Measurements from ENCODE around the gene MCL1.

The MCL1 gene

GRCh38 chr1:150537732-150538684, 41.4 kb downstream of the MCL1 start:
- no peak overlapping the region for H3K4me3 ChIP-seq (ENCODE audit: low read depth, low read length)
- no peak for TF ChIP-seq CTCF (IDR thresholded peaks at IDR 0.05; ENCODE audit: insufficient read depth, low read depth, low read length, missing control alignments)
- DNase-seq (ENCODE audit: low read depth) = no peak

- no peak for TF ChIP-seq CTCF (IDR thresholded peaks at IDR 0.05; ENCODE audit: insufficient read depth, low read depth, low read length, missing control alignments)
- H3K4me3 ChIP-seq (ENCODE audit: low read depth, low read length) = no peak overlapping the region
- no peak for DNase-seq (ENCODE audit: low read depth)
Observed at GRCh38 chr1:150536836-150537731, 42.3 kb downstream of the MCL1 start.

- TF ChIP-seq CTCF (IDR thresholded peaks at IDR 0.05; ENCODE audit: insufficient read depth, low read depth, low read length, missing control alignments) = no peak
- no peak overlapping the region for H3K4me3 ChIP-seq (ENCODE audit: low read depth, low read length)
- DNase-seq (ENCODE audit: low read depth) = no peak
Observed at GRCh38 chr1:150535511-150536287, 43.7 kb downstream of the MCL1 start.

- no peak overlapping the region for H3K4me3 ChIP-seq (ENCODE audit: low read depth, low read length)
- no peak for TF ChIP-seq CTCF (IDR thresholded peaks at IDR 0.05; ENCODE audit: insufficient read depth, low read depth, low read length, missing control alignments)
- DNase-seq (ENCODE audit: low read depth) = no peak
Observed at GRCh38 chr1:150534002-150534401, 45.4 kb downstream of the MCL1 start.

GRCh38 chr1:150532860-150533259, 46.5 kb downstream of the MCL1 start:
- TF ChIP-seq CTCF (IDR thresholded peaks at IDR 0.05; ENCODE audit: insufficient read depth, low read depth, low read length, missing control alignments) = no peak
- no peak for DNase-seq (ENCODE audit: low read depth)
- no peak overlapping the region for H3K4me3 ChIP-seq (ENCODE audit: low read depth, low read length)

GRCh38 chr1:150530491-150531159, 48.8 kb downstream of the MCL1 start:
- TF ChIP-seq CTCF (IDR thresholded peaks at IDR 0.05; ENCODE audit: insufficient read depth, low read depth, low read length, missing control alignments) = no peak
- DNase-seq (ENCODE audit: low read depth) = no peak
- H3K4me3 ChIP-seq (ENCODE audit: low read depth, low read length) = no peak overlapping the region
